Neuronal stem cell (in vitro differentiated cells): ENCODE data around the gene KRT82.

Experiments
- DNase-seq: peaks from one replicate; pipeline ENCODE4 v3.0.0-alpha.2; 2013; ENCODE audit warnings: low spot score
- H2AFZ ChIP-seq: one replicate; pipeline ENCODE4 v1.6.1; 2013; ENCODE audit warnings: mild to moderate bottlenecking, low read length, inconsistent platforms
- H2AK5ac ChIP-seq: 2 replicates; pipeline ENCODE4 v1.6.1; 2013; ENCODE audit warnings: low read depth, mild to moderate bottlenecking, inconsistent platforms, low read length, moderate library complexity, mixed read lengths
- H2BK120ac ChIP-seq: 2 replicates; pipeline ENCODE4 v1.6.1; 2013; ENCODE audit warnings: low read depth, mild to moderate bottlenecking, inconsistent platforms, low read length, moderate library complexity, mixed read lengths
- H2BK12ac ChIP-seq: one replicate; pipeline ENCODE4 v1.6.1; 2013; ENCODE audit warnings: low read length, inconsistent platforms
- H2BK15ac ChIP-seq: 2 replicates; pipeline ENCODE4 v1.6.1; 2013; ENCODE audit warnings: mild to moderate bottlenecking, low read length, inconsistent platforms, mixed read lengths
- H2BK5ac ChIP-seq: one replicate; pipeline ENCODE4 v1.6.1; 2013; ENCODE audit warnings: inconsistent platforms, mild to moderate bottlenecking, low read length, moderate library complexity
- H3K14ac ChIP-seq: one replicate; pipeline ENCODE4 v1.6.1; 2013; ENCODE audit warnings: low read length, inconsistent platforms
- H3K18ac ChIP-seq: 2 replicates; pipeline ENCODE4 v1.6.1; 2013; ENCODE audit warnings: low read length, inconsistent platforms
- H3K23ac ChIP-seq: 2 replicates; pipeline ENCODE4 v1.6.1; 2013; ENCODE audit warnings: low read depth, mild to moderate bottlenecking, mixed read lengths, low read length, inconsistent platforms; ENCODE audit not compliant: poor library complexity
- H3K27ac ChIP-seq: replicated peaks from 3 replicates; pipeline ENCODE4 v1.5.1; 2013; ENCODE audit warnings: low read length, inconsistent platforms
- H3K27me3 ChIP-seq, 3 experiments: 2 replicates each; pipeline ENCODE4 v1.6.1; 2013; ENCODE audit warnings: low read length in 3 of 3, mild to moderate bottlenecking in 2 of 3, inconsistent platforms in 1 of 3, low read depth in 1 of 3, mixed read lengths in 1 of 3, moderate library complexity in 1 of 3; ENCODE audit not compliant: control insufficient read depth in 3 of 3, insufficient read depth in 3 of 3
- H3K36me3 ChIP-seq, 2 donors: replicated peaks in 1 of 2; 2 replicates each; pipeline ENCODE4 v1.6.1; 2013; ENCODE audit warnings: low read length in 2 of 2; ENCODE audit not compliant: control insufficient read depth in 2 of 2, insufficient read depth in 2 of 2
- H3K4ac ChIP-seq: 2 replicates; pipeline ENCODE4 v1.6.1; 2013; ENCODE audit warnings: inconsistent platforms, mild to moderate bottlenecking, low read length, moderate library complexity
- H3K4me1 ChIP-seq, 2 donors: 1 replicate in 1 of 2; 2 replicates in 1 of 2; pipeline ENCODE4 v1.6.1; 2013; ENCODE audit warnings: low read length in 2 of 2, low read depth in 1 of 2; ENCODE audit not compliant: control insufficient read depth in 2 of 2, insufficient read depth in 1 of 2
- H3K4me2 ChIP-seq: one replicate; pipeline ENCODE4 v1.6.1; 2013; ENCODE audit warnings: mild to moderate bottlenecking, low read length, inconsistent platforms; ENCODE audit not compliant: insufficient read depth, poor library complexity, severe bottlenecking
- H3K4me3 ChIP-seq, 2 donors: 2 replicates each; pipeline ENCODE4 v1.5.1; 2013; ENCODE audit warnings: low read length in 2 of 2, mild to moderate bottlenecking in 2 of 2, inconsistent platforms in 1 of 2, moderate library complexity in 1 of 2
- H3K79me1 ChIP-seq: one replicate; pipeline ENCODE4 v1.6.1; 2013; ENCODE audit warnings: low read depth, mild to moderate bottlenecking, inconsistent platforms, low read length, moderate library complexity
- H3K9ac ChIP-seq: one replicate; pipeline ENCODE4 v1.6.1; 2013; ENCODE audit warnings: mild to moderate bottlenecking, low read depth, low read length, inconsistent platforms; ENCODE audit not compliant: poor library complexity
- H3K9me3 ChIP-seq, 2 donors: replicated peaks in 1 of 2; 2 replicates each; pipeline versions ENCODE3 to v1.6.1; 2013; ENCODE audit warnings: low read length in 2 of 2, mild to moderate bottlenecking in 2 of 2, inconsistent platforms in 1 of 2, low read depth in 1 of 2, mixed read lengths in 1 of 2, moderate library complexity in 1 of 2; ENCODE audit not compliant: control insufficient read depth in 2 of 2, insufficient read depth in 1 of 2
- H4K8ac ChIP-seq: one replicate; pipeline ENCODE4 v1.6.1; 2013; ENCODE audit warnings: low read depth, mild to moderate bottlenecking, inconsistent platforms, low read length, moderate library complexity
- H4K91ac ChIP-seq: one replicate; pipeline ENCODE4 v1.6.1; 2013; ENCODE audit warnings: low read length, low read depth, mild to moderate bottlenecking, inconsistent platforms; ENCODE audit not compliant: poor library complexity
- WGBS, 2 donors: extraction: QIAGEN DNeasy Blood & Tissue Kit; methylation state at CpG; one replicate each; pipeline ENCODE4 v1.1.7; 2013; ENCODE audit warnings: missing lambda C conversion rate in 2 of 2, mixed read lengths in 1 of 2; ENCODE audit not compliant: insufficient read length in 2 of 2, insufficient replicate concordance in 1 of 2; ENCODE audit errors: extremely low coverage in 2 of 2; 5-methylcytosine and 5-hydroxymethylcytosine counted together

The KRT82 gene

GRCh38 chr12:52371716-52372115 is 34.4 kb downstream of the KRT82 start:
- Histone ChIP-seq H3K23ac (no peak overlapping the region), H2BK15ac (no peak overlapping the region), H2BK12ac (no peak overlapping the region), H4K91ac (no peak overlapping the region), H4K8ac (no peak overlapping the region), H3K9ac (no peak overlapping the region), H3K4me2 (no peak overlapping the region), H3K4ac (no peak overlapping the region), H3K27ac (no peak overlapping the region), H3K9me3 (no peaks in the 10 kb centered on the region), H2AFZ (no peak overlapping the region), H3K18ac (peak overlapping the region; percentile 48), H3K79me1 (no peaks in the 10 kb centered on the region), H3K4me3 (no peak overlapping the region), H3K4me1 (peaks cover 0 to 2% of the 10 kb centered on the region in 2 donors), H3K36me3 (no peaks in the 10 kb centered on the region), H2AK5ac (peak overlapping the region; percentile 42), H2BK120ac (no peak overlapping the region), H3K14ac (no peak overlapping the region), H3K27me3 (no peaks in the 10 kb centered on the region), H2BK5ac (no peak overlapping the region)
- no CpG with 5 or more reads among the region's 3 CpGs for WGBS, 2 donors
- DNase-seq, result no peak

GRCh38 chr12:52370926-52371608 is 35.1 kb downstream of the KRT82 start:
- Histone ChIP-seq H4K8ac (no peak overlapping the region), H3K23ac (no peak overlapping the region), H3K4ac (no peak overlapping the region), H2BK120ac (no peak overlapping the region), H2AK5ac (no peak overlapping the region), H3K4me3 (no peak overlapping the region), H2BK15ac (no peak overlapping the region), H3K27me3 (no peaks in the 10 kb centered on the region), H3K9ac (no peak overlapping the region), H3K18ac (peak overlapping the region; percentile 54), H4K91ac (no peak overlapping the region), H3K9me3 (no peaks in the 10 kb centered on the region), H2BK5ac (no peak overlapping the region), H2BK12ac (no peak overlapping the region), H3K4me1 (peaks cover 0 to 2% of the 10 kb centered on the region in 2 donors), H2AFZ (no peak overlapping the region), H3K79me1 (no peaks in the 10 kb centered on the region), H3K27ac (no peak overlapping the region), H3K4me2 (no peak overlapping the region), H3K36me3 (no peaks in the 10 kb centered on the region), H3K14ac (no peak overlapping the region)
- WGBS, 2 donors, result no CpG with 5 or more reads among the region's 12 CpGs
- no peak for DNase-seq

- no peak overlapping the region for H3K4ac ChIP-seq
- no peaks in the 10 kb centered on the region for H3K36me3 ChIP-seq
- peak overlapping the region; percentile 12 for H2AK5ac ChIP-seq
- H3K27ac ChIP-seq, result no peak overlapping the region
- DNase-seq, result no peak
- peak overlapping the region; percentile 39 for H3K18ac ChIP-seq
- no peak overlapping the region for H2BK120ac ChIP-seq
- H3K23ac ChIP-seq, result no peak overlapping the region
- H3K4me1 ChIP-seq, result peaks cover 0 to 2% of the 10 kb centered on the region in 2 donors
- H4K8ac ChIP-seq, result no peak overlapping the region
- H3K4me3 ChIP-seq, result no peak overlapping the region
- no CpG with 5 or more reads among the region's 6 CpGs for WGBS, 2 donors
- H3K79me1 ChIP-seq, result no peaks in the 10 kb centered on the region
- peak overlapping the region; percentile 11 for H3K14ac ChIP-seq
- H3K27me3 ChIP-seq, result peaks cover 0 to 3% (median 0%) of the 10 kb centered on the region in 3 experiments
- H2BK5ac ChIP-seq, result no peak overlapping the region
- no peak overlapping the region for H2BK15ac ChIP-seq
- H2BK12ac ChIP-seq, result no peak overlapping the region
- H3K9me3 ChIP-seq, result no peaks in the 10 kb centered on the region
- H2AFZ ChIP-seq, result no peak overlapping the region
- no peak overlapping the region for H3K4me2 ChIP-seq
- no peak overlapping the region for H3K9ac ChIP-seq
- H4K91ac ChIP-seq, result no peak overlapping the region
Observed at GRCh38 chr12:52369809-52370208, 36.3 kb downstream of the KRT82 start.

- no peak overlapping the region for H2BK15ac ChIP-seq
- H4K91ac ChIP-seq, result no peak overlapping the region
- H2BK5ac ChIP-seq, result no peak overlapping the region
- peaks cover 0 to 2% of the 10 kb centered on the region in 2 donors for H3K4me1 ChIP-seq
- H3K27ac ChIP-seq, result no peak overlapping the region
- no peak overlapping the region for H2BK12ac ChIP-seq
- H3K18ac ChIP-seq, result no peak overlapping the region
- no peak overlapping the region for H2AFZ ChIP-seq
- no peak overlapping the region for H2BK120ac ChIP-seq
- no peaks in the 10 kb centered on the region for H3K36me3 ChIP-seq
- no peak overlapping the region for H4K8ac ChIP-seq
- H3K14ac ChIP-seq, result no peak overlapping the region
- no peak overlapping the region for H3K23ac ChIP-seq
- WGBS, 2 donors, result no CpG with 5 or more reads among the region's 3 CpGs
- H3K9ac ChIP-seq, result no peak overlapping the region
- no peak overlapping the region for H2AK5ac ChIP-seq
- H3K27me3 ChIP-seq, result peaks cover 0 to 5% (median 0%) of the 10 kb centered on the region in 3 experiments
- no peaks in the 10 kb centered on the region for H3K9me3 ChIP-seq
- H3K4me2 ChIP-seq, result no peak overlapping the region
- no peaks in the 10 kb centered on the region for H3K79me1 ChIP-seq
- DNase-seq, result no peak
- no peak overlapping the region for H3K4me3 ChIP-seq
- H3K4ac ChIP-seq, result no peak overlapping the region
Observed at GRCh38 chr12:52369211-52369610, 36.9 kb downstream of the KRT82 start.
